ENCODE data around the gene KIRREL3. TPM values are rescaled to one million over a fixed set of nuclear protein-coding genes. Genes with fewer than 3 reads are reported as not detected.

Gene KIRREL3
- total and polyA plus RNA-seq, 2 donors (not counting 3 experiments of a cell fraction or from before 2014, with no cell fraction given): not detected

DNA sequence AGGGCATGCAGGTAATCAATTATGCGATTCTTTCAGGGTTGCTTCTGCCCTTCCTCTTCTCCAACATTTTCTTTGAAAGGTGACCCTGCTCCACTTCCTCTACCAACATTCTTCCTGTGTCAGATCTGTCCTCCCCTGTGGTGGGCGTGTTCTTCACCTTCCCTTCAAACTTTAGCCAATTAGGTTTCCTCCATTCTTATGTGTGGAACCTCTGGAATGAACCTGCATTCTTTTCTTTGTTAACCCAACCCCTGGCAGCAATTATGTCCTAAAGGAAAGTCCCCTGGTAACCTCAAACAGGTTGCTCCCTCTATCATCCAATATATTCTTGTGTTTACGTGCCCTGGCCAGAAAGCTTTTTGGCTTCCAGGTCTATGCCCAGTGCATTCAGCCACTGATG is 22.4 kb downstream of the KIRREL3 start:
- POLR2A ChIA-PET: no interaction called here
- H3K4me1 ChIP-seq (ENCODE audit: control insufficient read depth, extremely low read depth, insufficient read depth, low read length): no peaks in the 10 kb centered on the region
- dilution Hi-C loops (cut with MboI; ENCODE audit: extremely low pct_ligation_motif_present, low sequenced_read_pairs): no loop called here
- H3K9ac ChIP-seq (replicated peaks; ENCODE audit: extremely low read depth, insufficient read depth, low read length): no peak overlapping the region
- no peak for TF ChIP-seq POLR2A (IDR thresholded peaks at IDR 0.05; ENCODE audit: low read depth, low read length)
- no peak for TF ChIP-seq FOS (IDR thresholded peaks at IDR 0.05; ENCODE audit: borderline replicate concordance, insufficient read depth, low read length)
- no peak for TF ChIP-seq JUN (IDR thresholded peaks at IDR 0.05; ENCODE audit: borderline replicate concordance, insufficient read depth, insufficient read length, low read depth)
- TF ChIP-seq POLR2AphosphoS5 (IDR thresholded peaks at IDR 0.05; ENCODE audit: insufficient read depth, low read depth, low read length): no peak
- TF ChIP-seq, protein P1, sequence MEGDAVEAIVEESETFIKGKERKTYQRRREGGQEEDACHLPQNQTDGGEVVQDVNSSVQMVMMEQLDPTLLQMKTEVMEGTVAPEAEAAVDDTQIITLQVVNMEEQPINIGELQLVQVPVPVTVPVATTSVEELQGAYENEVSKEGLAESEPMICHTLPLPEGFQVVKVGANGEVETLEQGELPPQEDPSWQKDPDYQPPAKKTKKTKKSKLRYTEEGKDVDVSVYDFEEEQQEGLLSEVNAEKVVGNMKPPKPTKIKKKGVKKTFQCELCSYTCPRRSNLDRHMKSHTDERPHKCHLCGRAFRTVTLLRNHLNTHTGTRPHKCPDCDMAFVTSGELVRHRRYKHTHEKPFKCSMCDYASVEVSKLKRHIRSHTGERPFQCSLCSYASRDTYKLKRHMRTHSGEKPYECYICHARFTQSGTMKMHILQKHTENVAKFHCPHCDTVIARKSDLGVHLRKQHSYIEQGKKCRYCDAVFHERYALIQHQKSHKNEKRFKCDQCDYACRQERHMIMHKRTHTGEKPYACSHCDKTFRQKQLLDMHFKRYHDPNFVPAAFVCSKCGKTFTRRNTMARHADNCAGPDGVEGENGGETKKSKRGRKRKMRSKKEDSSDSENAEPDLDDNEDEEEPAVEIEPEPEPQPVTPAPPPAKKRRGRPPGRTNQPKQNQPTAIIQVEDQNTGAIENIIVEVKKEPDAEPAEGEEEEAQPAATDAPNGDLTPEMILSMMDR (IDR thresholded peaks at IDR 0.05; ENCODE audit: extremely low read depth in 1 of 2, insufficient read depth in 1 of 2, low read depth in 1 of 2, low read length in 2 of 2): no peak
- TF ChIP-seq GATA2 (IDR thresholded peaks at IDR 0.05; ENCODE audit: insufficient read depth, insufficient read length, low read depth, low read length): no peak
- TF ChIP-seq MYC (IDR thresholded peaks at IDR 0.05; ENCODE audit: low read depth, low read length): no peak
- TF ChIP-seq EZH2 (IDR thresholded peaks at IDR 0.05; ENCODE audit: borderline replicate concordance, low read depth, low read length, severe bottlenecking): no peak
- TF ChIP-seq, protein P2, sequence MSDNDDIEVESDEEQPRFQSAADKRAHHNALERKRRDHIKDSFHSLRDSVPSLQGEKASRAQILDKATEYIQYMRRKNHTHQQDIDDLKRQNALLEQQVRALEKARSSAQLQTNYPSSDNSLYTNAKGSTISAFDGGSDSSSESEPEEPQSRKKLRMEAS (IDR thresholded peaks at IDR 0.05; ENCODE audit: insufficient read depth, insufficient read length): no peak
- no peaks in the 10 kb centered on the region for H3K36me3 ChIP-seq (ENCODE audit: control insufficient read depth in 2 of 2, extremely low read depth in 1 of 2, insufficient read depth in 2 of 2, low read length in 2 of 2)
- no peak overlapping the region for H3K4me3 ChIP-seq (replicated peaks in 1 of 3; ENCODE audit: insufficient read depth in 1 of 3, low read depth in 1 of 3, low read length in 3 of 3)
- no peaks in the 10 kb centered on the region for H3K27me3 ChIP-seq (ENCODE audit: control insufficient read depth in 2 of 2, insufficient read depth in 2 of 2, low read length in 2 of 2)
- no peak for FAIRE-seq
- intact Hi-C loops (cut with micrococcal nuclease): no loop called here
- H3K27ac ChIP-seq (ENCODE audit: insufficient read depth, low read depth, low read length): no peak overlapping the region
- no peaks in the 10 kb centered on the region for H4K20me1 ChIP-seq (replicated peaks; ENCODE audit: control insufficient read depth, extremely low read depth, insufficient read depth, low read length)
- no peak for DNase-seq (ENCODE audit: low read depth, low spot score)
- no peak overlapping the region for H2AFZ ChIP-seq (ENCODE audit: low read depth, low read length)
- H3K9me1 ChIP-seq (replicated peaks; ENCODE audit: control insufficient read depth, extremely low read depth, insufficient read depth, low read length): no peaks in the 10 kb centered on the region
- CTCF ChIA-PET: interaction anchor here (1.3 kb wide), 1 partner anchor 8 kb away, joined by 3 read pairs; no protein-coding TSS in a partner anchor
- no TSS peak for BruUV-seq (replicated peaks)
- no peaks in the 10 kb centered on the region for H3K9me3 ChIP-seq (replicated peaks; ENCODE audit: control insufficient read depth, insufficient read depth, low read length)
- H3K4me2 ChIP-seq (ENCODE audit: insufficient read depth, low read length): no peak overlapping the region
- H3K79me2 ChIP-seq (ENCODE audit: control insufficient read depth, insufficient read depth, low read length): no peaks in the 10 kb centered on the region

All from endothelial cell of umbilical vein (primary cell).